OCI-LY3 (cell line): Measurements from ENCODE around the gene TMIGD3.

ENCODE experiments used
- EZH2phosphoT487 ChIP-seq: fragments of 200-600 bp; shearing (Covaris generic); IDR thresholded peaks from 2 replicates; pipeline ENCODE4 v1.6.1; 2018; ENCODE audit warnings: antibody characterized with exemption, mixed run types, low read depth
- TF ChIP-seq, protein P1 (sequence below): fragments of 200-600, 300-600 bp; sonication (generic); IDR thresholded peaks from 2 replicates; pipeline ENCODE4 v1.5.1; 2014; ENCODE audit warnings: antibody characterized with exemption, low read length, low read depth

GRCh38 chr1:111553196-111553595 lies 49.8 kb upstream of the TMIGD3 start:
- TF ChIP-seq, protein P1, sequence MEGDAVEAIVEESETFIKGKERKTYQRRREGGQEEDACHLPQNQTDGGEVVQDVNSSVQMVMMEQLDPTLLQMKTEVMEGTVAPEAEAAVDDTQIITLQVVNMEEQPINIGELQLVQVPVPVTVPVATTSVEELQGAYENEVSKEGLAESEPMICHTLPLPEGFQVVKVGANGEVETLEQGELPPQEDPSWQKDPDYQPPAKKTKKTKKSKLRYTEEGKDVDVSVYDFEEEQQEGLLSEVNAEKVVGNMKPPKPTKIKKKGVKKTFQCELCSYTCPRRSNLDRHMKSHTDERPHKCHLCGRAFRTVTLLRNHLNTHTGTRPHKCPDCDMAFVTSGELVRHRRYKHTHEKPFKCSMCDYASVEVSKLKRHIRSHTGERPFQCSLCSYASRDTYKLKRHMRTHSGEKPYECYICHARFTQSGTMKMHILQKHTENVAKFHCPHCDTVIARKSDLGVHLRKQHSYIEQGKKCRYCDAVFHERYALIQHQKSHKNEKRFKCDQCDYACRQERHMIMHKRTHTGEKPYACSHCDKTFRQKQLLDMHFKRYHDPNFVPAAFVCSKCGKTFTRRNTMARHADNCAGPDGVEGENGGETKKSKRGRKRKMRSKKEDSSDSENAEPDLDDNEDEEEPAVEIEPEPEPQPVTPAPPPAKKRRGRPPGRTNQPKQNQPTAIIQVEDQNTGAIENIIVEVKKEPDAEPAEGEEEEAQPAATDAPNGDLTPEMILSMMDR = no peak
- TF ChIP-seq EZH2phosphoT487 = no peak
